SK-N-SH (cell line): ENCODE measurements around the gene TMEM196. TPM values are rescaled to one million over a fixed set of nuclear protein-coding genes. Genes with fewer than 3 reads are reported as not detected.
"Not testable (repeated sequence)": the region's sequence is repeated elsewhere in the genome, so short reads cannot be mapped to it uniquely, and the experiment has no call there.

Experiments used
- CTCF ChIA-PET: fragments of 300-600, 350-600 bp; formaldehyde crosslinking; extraction: SDS; loops from one replicate; lab custom pipeline; 2021; lab: Yijun Ruan, JAX
- POLR2A ChIA-PET: fragments of 350-600 bp; sonication (Branson Sonifier 250); formaldehyde crosslinking; extraction: SDS; loops from one replicate; lab custom pipeline; 2020; ENCODE audit warnings: antibody characterized with exemption, inconsistent platforms; lab: Yijun Ruan, JAX
- DNase-seq: peaks from one replicate; pipeline ENCODE4 v3.0.0; 2012
- H2AFZ ChIP-seq: fragments of 200-600 bp; sonication (generic); 2 replicates; pipeline ENCODE4 v1.8.1; 2016; ENCODE audit warnings: antibody characterized with exemption, mild to moderate bottlenecking, low read depth
- H3F3A ChIP-seq: fragments of 200-600 bp; sonication (generic); replicated peaks from 2 replicates; pipeline ENCODE3; 2016; ENCODE audit warnings: antibody characterized with exemption, mild to moderate bottlenecking; ENCODE audit not compliant: insufficient read depth
- H3K27ac ChIP-seq, 2 experiments: fragments of 200-500 bp in 1 of 2; fragments of 200-600 bp in 1 of 2; sonication (Bioruptor generic) in 1 of 2; sonication (generic), shearing (Covaris generic) in 1 of 2; 2 replicates each; pipeline versions ENCODE4 v1.5.1 to v1.6.1; 2014 to 2016; ENCODE audit warnings: low read depth in 2 of 2, inconsistent platforms in 1 of 2, low read length in 1 of 2, mild to moderate bottlenecking in 1 of 2, mixed read lengths in 1 of 2
- H3K27me3 ChIP-seq: fragments of 200-600 bp; sonication (generic), shearing (Covaris generic); 2 replicates; pipeline ENCODE4 v1.6.1; 2016; ENCODE audit warnings: mixed run types; ENCODE audit not compliant: insufficient read depth
- H3K36me3 ChIP-seq, 2 experiments: fragments of 200-500 bp in 1 of 2; fragments of 200-600 bp in 1 of 2; sonication (Bioruptor generic) in 1 of 2; sonication (generic) in 1 of 2; replicated peaks in 1 of 2; 2 replicates each; pipeline versions ENCODE3 to v1.5.1; 2014 to 2016; ENCODE audit warnings: low read length in 1 of 2, mild to moderate bottlenecking in 1 of 2; ENCODE audit not compliant: insufficient read depth in 2 of 2, control insufficient read depth in 1 of 2
- H3K4me1 ChIP-seq, 2 experiments: fragments of 200-500 bp in 1 of 2; fragments of 200-600 bp in 1 of 2; sonication (Bioruptor generic) in 1 of 2; sonication (generic), shearing (Covaris generic) in 1 of 2; 2 replicates each; pipeline versions ENCODE4 v1.5.1 to v1.6.1; 2014 to 2016; ENCODE audit warnings: low read depth in 1 of 2, low read length in 1 of 2, mixed run types in 1 of 2; ENCODE audit not compliant: insufficient read depth in 2 of 2, control insufficient read depth in 1 of 2
- H3K4me2 ChIP-seq: fragments of 200-600 bp; sonication (generic), shearing (Covaris generic); 2 replicates; pipeline ENCODE4 v1.6.1; 2017; ENCODE audit warnings: mixed run types
- H3K4me3 ChIP-seq, 2 experiments: fragments of 200-500 bp in 1 of 2; fragments of 200-600 bp in 1 of 2; sonication (Bioruptor generic) in 1 of 2; sonication (generic), shearing (Covaris generic) in 1 of 2; 2 replicates each; pipeline versions ENCODE4 v1.5.1 to v1.8.1; 2014 to 2016; ENCODE audit warnings: low read depth in 2 of 2, inconsistent platforms in 1 of 2, low read length in 1 of 2, mild to moderate bottlenecking in 1 of 2, mixed read lengths in 1 of 2, moderate library complexity in 1 of 2
- H3K79me2 ChIP-seq: fragments of 200-600 bp; sonication (generic); 2 replicates; pipeline ENCODE4 v1.8.1; 2017; ENCODE audit warnings: mild to moderate bottlenecking; ENCODE audit not compliant: insufficient read depth
- H3K9ac ChIP-seq: fragments of 200-600 bp; sonication (generic); 2 replicates; pipeline ENCODE4 v1.6.1; 2017; ENCODE audit warnings: mixed run types
- H3K9me2 ChIP-seq: fragments of 200-600 bp; sonication (generic); 2 replicates; pipeline ENCODE4 v1.6.1; 2017; ENCODE audit warnings: mixed run types
- H3K9me3 ChIP-seq: fragments of 200-600 bp; sonication (generic); 2 replicates; pipeline ENCODE4 v1.6.1; 2017; ENCODE audit warnings: mixed run types, mild to moderate bottlenecking, moderate library complexity
- H4K20me1 ChIP-seq: fragments of 200-600 bp; sonication (generic); 2 replicates; pipeline ENCODE4 v1.6.1; 2017; ENCODE audit warnings: mild to moderate bottlenecking, mixed run types; ENCODE audit not compliant: insufficient read depth
- CHD2 ChIP-seq: fragments of 150-350 bp; IDR thresholded peaks from 2 replicates; pipeline ENCODE4 v1.6.1; 2018; ENCODE audit warnings: low read length; ENCODE audit not compliant: partially characterized antibody
- ELF1 ChIP-seq: IDR thresholded peaks from 2 replicates; pipeline ENCODE4 v1.4.0; 2012
- EP300 ChIP-seq, 2 experiments: IDR thresholded peaks; 2 replicates each; pipeline versions ENCODE4 v1.4.0 to v1.6.1; 2012; ENCODE audit warnings: borderline replicate concordance in 1 of 2, low read depth in 1 of 2, low read length in 1 of 2
- EZH2phosphoT487 ChIP-seq: fragments of 200-600 bp; sonication (generic); IDR thresholded peaks from 2 replicates; pipeline ENCODE4 v1.6.1; 2017; ENCODE audit warnings: low read depth, mixed run types, mild to moderate bottlenecking, antibody characterized with exemption, moderate library complexity, borderline replicate concordance
- FOSL2 ChIP-seq: IDR thresholded peaks from 2 replicates; pipeline ENCODE4 v1.4.0; 2012; ENCODE audit warnings: low read depth, mild to moderate bottlenecking, moderate library complexity, borderline replicate concordance
- GABPA ChIP-seq: IDR thresholded peaks from 2 replicates; pipeline ENCODE4 v1.4.0; 2012; ENCODE audit warnings: low read depth, mild to moderate bottlenecking
- GATA2 ChIP-seq: sonication (generic); formaldehyde crosslinking; IDR thresholded peaks from 2 replicates; pipeline ENCODE4 v1.5.0; 2020; ENCODE audit warnings: mild to moderate bottlenecking, missing genetic modification reagents
- JUND ChIP-seq: IDR thresholded peaks from 2 replicates; pipeline ENCODE4 v1.4.0; 2012
- RAD21 ChIP-seq: IDR thresholded peaks from 2 replicates; pipeline ENCODE4 v1.6.1; 2012; ENCODE audit warnings: mild to moderate bottlenecking, low read length
- RFX5 ChIP-seq: IDR thresholded peaks from 2 replicates; pipeline ENCODE4 v1.6.1; 2012; ENCODE audit warnings: mild to moderate bottlenecking, improper control_type of control experiment, low read length
- RXRA ChIP-seq: IDR thresholded peaks from 2 replicates; pipeline ENCODE4 v1.4.0; 2012; ENCODE audit warnings: low read depth, mild to moderate bottlenecking, borderline replicate concordance
- SIN3A ChIP-seq: IDR thresholded peaks from 2 replicates; pipeline ENCODE4 v1.6.1; 2012; ENCODE audit warnings: low read depth, mild to moderate bottlenecking, low read length, moderate library complexity, borderline replicate concordance
- TAF1 ChIP-seq: IDR thresholded peaks from 2 replicates; pipeline ENCODE4 v1.6.1; 2012; ENCODE audit warnings: low read depth, mild to moderate bottlenecking, low read length, moderate library complexity, borderline replicate concordance
- TCF12 ChIP-seq: IDR thresholded peaks from 2 replicates; pipeline ENCODE4 v1.4.0; 2012
- WGBS: methylation state at CpG from one replicate; pipeline ENCODE4 v1.1.6; 2017; ENCODE audit warnings: low lambda C conversion rate; 5-methylcytosine and 5-hydroxymethylcytosine counted together
- polyA plus RNA-seq, 3 experiments: library from polyadenylated mRNA; depleted of rRNA; stranded (reverse); fragments of >200 nt; gene quantifications; 2 replicates each; pipeline ENCODE4 v1.2.3, GENCODE V29; 2012
- TF ChIP-seq, protein P1 (sequence below): IDR thresholded peaks from 2 replicates; pipeline ENCODE4 v1.6.1; 2012; ENCODE audit warnings: mild to moderate bottlenecking, low read depth, low read length, moderate library complexity
- TF ChIP-seq, protein P2 (sequence below): IDR thresholded peaks from 2 replicates; pipeline ENCODE4; 2012

TMEM196 gene
- polyA plus RNA-seq, 1 of the 3 experiments (the other 2 are of a cell fraction) = not detected

DNA sequence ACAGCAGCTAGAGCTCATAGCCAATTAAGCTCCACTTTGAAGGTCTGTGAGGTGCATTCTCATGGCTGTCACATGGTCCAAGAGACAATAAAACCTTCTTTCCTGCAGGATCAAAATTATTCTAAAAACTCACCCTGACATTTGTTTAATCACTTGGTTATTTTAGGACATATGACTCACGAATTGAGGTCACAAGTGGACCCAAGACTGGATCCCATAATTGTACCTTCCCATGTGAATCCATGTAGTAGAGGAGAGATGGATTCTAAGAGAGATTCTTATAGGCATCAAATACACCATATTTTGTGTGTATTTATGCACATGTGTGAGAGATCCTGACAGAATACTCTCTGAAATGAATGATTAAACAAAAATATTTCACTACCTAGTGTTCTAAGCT, 82.7 kb downstream of the TMEM196 start:
- DNase-seq = no peak
- no peak overlapping the region for H3K27ac ChIP-seq
- H2AFZ ChIP-seq = no peak overlapping the region
- H3K27me3 ChIP-seq = no peaks in the 10 kb centered on the region
- no peaks in the 10 kb centered on the region for H4K20me1 ChIP-seq
- POLR2A ChIA-PET = no interaction called here
- H3F3A ChIP-seq = no peaks in the 10 kb centered on the region
- H3K79me2 ChIP-seq = no peaks in the 10 kb centered on the region
- H3K4me2 ChIP-seq = no peak overlapping the region
- no peaks in the 10 kb centered on the region for H3K4me1 ChIP-seq
- H3K36me3 ChIP-seq = peaks cover 0 to under 1% of the 10 kb centered on the region in 2 experiments
- no peak overlapping the region for H3K9ac ChIP-seq
- H3K4me3 ChIP-seq = no peak overlapping the region
- no peaks in the 10 kb centered on the region for H3K9me2 ChIP-seq
- CTCF ChIA-PET = interaction anchor here (2.1 kb wide), 1 partner anchor 57 kb away, joined by 4 read pairs; no protein-coding TSS in a partner anchor
- TF ChIP-seq GATA2 (CRISPR knock-in tag) (no peak), FOSL2 (no peak), ELF1 (no peak), SIN3A (no peak), GABPA (no peak), JUND (no peak), RFX5 (no peak), TCF12 (no peak), EP300 (IDR thresholded peaks at IDR 0.05; ENCODE audit: borderline replicate concordance in 1 of 2, low read depth in 1 of 2, low read length in 1 of 2) (no peak), CHD2 (no peak), EZH2phosphoT487 (no peak), RXRA (no peak), RAD21 (no peak), TAF1 (no peak)
- TF ChIP-seq, protein P1, sequence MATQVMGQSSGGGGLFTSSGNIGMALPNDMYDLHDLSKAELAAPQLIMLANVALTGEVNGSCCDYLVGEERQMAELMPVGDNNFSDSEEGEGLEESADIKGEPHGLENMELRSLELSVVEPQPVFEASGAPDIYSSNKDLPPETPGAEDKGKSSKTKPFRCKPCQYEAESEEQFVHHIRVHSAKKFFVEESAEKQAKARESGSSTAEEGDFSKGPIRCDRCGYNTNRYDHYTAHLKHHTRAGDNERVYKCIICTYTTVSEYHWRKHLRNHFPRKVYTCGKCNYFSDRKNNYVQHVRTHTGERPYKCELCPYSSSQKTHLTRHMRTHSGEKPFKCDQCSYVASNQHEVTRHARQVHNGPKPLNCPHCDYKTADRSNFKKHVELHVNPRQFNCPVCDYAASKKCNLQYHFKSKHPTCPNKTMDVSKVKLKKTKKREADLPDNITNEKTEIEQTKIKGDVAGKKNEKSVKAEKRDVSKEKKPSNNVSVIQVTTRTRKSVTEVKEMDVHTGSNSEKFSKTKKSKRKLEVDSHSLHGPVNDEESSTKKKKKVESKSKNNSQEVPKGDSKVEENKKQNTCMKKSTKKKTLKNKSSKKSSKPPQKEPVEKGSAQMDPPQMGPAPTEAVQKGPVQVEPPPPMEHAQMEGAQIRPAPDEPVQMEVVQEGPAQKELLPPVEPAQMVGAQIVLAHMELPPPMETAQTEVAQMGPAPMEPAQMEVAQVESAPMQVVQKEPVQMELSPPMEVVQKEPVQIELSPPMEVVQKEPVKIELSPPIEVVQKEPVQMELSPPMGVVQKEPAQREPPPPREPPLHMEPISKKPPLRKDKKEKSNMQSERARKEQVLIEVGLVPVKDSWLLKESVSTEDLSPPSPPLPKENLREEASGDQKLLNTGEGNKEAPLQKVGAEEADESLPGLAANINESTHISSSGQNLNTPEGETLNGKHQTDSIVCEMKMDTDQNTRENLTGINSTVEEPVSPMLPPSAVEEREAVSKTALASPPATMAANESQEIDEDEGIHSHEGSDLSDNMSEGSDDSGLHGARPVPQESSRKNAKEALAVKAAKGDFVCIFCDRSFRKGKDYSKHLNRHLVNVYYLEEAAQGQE = no peak
- TF ChIP-seq, protein P2, sequence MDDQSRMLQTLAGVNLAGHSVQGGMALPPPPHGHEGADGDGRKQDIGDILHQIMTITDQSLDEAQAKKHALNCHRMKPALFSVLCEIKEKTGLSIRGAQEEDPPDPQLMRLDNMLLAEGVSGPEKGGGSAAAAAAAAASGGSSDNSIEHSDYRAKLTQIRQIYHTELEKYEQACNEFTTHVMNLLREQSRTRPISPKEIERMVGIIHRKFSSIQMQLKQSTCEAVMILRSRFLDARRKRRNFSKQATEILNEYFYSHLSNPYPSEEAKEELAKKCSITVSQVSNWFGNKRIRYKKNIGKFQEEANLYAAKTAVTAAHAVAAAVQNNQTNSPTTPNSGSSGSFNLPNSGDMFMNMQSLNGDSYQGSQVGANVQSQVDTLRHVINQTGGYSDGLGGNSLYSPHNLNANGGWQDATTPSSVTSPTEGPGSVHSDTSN = no peak
- H3K9me3 ChIP-seq = no peaks in the 10 kb centered on the region
- WGBS = 4% methylated on average over 1 of the region's 1 CpG

DNA sequence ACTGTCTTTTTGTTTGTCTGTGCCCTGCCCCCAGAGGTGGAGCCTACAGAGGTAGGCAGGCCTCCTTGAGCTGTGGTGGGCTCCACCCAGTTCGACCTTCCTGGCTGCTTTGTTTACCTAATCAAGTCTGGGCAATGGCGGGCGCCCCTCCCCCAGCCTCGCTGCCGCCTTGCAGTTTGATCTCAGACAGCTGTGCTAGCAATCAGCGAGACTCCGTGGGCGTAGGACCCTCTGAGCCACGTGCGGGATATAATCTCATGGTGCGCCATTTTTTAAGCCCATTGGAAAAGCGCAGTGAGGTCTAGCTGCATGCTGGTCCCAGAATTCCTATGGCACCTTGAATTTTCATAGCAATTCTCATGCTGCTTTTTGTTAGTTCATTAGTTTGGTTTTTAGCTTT, 84.3 kb downstream of the TMEM196 start:
- H3F3A ChIP-seq, H3K9me3 ChIP-seq, H3K27ac ChIP-seq, H3K9me2 ChIP-seq, H3K9ac ChIP-seq, H4K20me1 ChIP-seq, POLR2A ChIA-PET, H3K4me2 ChIP-seq, H3K79me2 ChIP-seq, H3K4me3 ChIP-seq, H3K36me3 ChIP-seq, H2AFZ ChIP-seq, DNase-seq, H3K27me3 ChIP-seq, H3K4me1 ChIP-seq: not testable (repeated sequence)
- CTCF ChIA-PET = interaction anchor here (0.7 kb wide), 1 partner anchor 1102 kb away, joined by 3 read pairs; no protein-coding TSS in a partner anchor
- 29% methylated on average over 10 of the region's 12 CpGs for WGBS
